Loucy (cell line): ENCODE data around the gene GRID1.

Experiments
- H2AFZ ChIP-seq: fragments of 200-600 bp; sonication (generic); 2 replicates; pipeline ENCODE4 v1.6.0; 2016; ENCODE audit warnings: antibody characterized with exemption, mild to moderate bottlenecking, low read length, moderate library complexity
- H3F3A ChIP-seq: fragments of 200-600 bp; 2 replicates; pipeline ENCODE4 v1.6.0; 2016; ENCODE audit warnings: antibody characterized with exemption, low read depth, mild to moderate bottlenecking
- H3K27me3 ChIP-seq: fragments of 200-600 bp; sonication (generic); 2 replicates; pipeline ENCODE4 v1.6.1; 2014; ENCODE audit warnings: low read length, mild to moderate bottlenecking; ENCODE audit not compliant: insufficient read depth, poor library complexity, severe bottlenecking
- H3K36me3 ChIP-seq: fragments of 200-600 bp; sonication (generic); 2 replicates; pipeline ENCODE4 v1.6.1; 2016; ENCODE audit warnings: low read length; ENCODE audit not compliant: insufficient read depth
- H3K4me1 ChIP-seq: fragments of 200-600 bp; sonication (generic); 2 replicates; pipeline ENCODE4 v1.5.1; 2014; ENCODE audit warnings: low read length, mild to moderate bottlenecking; ENCODE audit not compliant: insufficient read depth, poor library complexity, severe bottlenecking
- H3K4me2 ChIP-seq: fragments of 200-600 bp; sonication (generic); 2 replicates; pipeline ENCODE4 v1.6.0; 2014; ENCODE audit warnings: antibody characterized with exemption, low read length, low read depth, mild to moderate bottlenecking; ENCODE audit not compliant: poor library complexity, severe bottlenecking
- H3K4me3 ChIP-seq: fragments of 200-600 bp; sonication (generic); 2 replicates; pipeline ENCODE4 v1.5.1; 2014; ENCODE audit warnings: low read length, mild to moderate bottlenecking, mixed read lengths; ENCODE audit not compliant: poor library complexity, severe bottlenecking
- H3K79me2 ChIP-seq: fragments of 200-600 bp; sonication (generic); 2 replicates; pipeline ENCODE4 v1.6.1; 2014; ENCODE audit warnings: low read length; ENCODE audit not compliant: insufficient read depth
- H3K9ac ChIP-seq: fragments of 200-600 bp; sonication (generic); 2 replicates; pipeline ENCODE4 v1.6.0; 2014; ENCODE audit warnings: mild to moderate bottlenecking, low read depth, low read length, moderate library complexity; ENCODE audit not compliant: poor library complexity, severe bottlenecking
- H3K9me2 ChIP-seq: fragments of 200-600 bp; sonication (generic); replicated peaks from 2 replicates; pipeline ENCODE4 v1.6.1; 2016; ENCODE audit warnings: low read depth, low read length, mixed read lengths
- H3K9me3 ChIP-seq: fragments of 200-600 bp; sonication (generic); 2 replicates; pipeline ENCODE4 v1.6.1; 2014; ENCODE audit warnings: mild to moderate bottlenecking, antibody characterized with exemption, low read length, low read depth; ENCODE audit not compliant: insufficient read depth
- H4K20me1 ChIP-seq: fragments of 200-600 bp; sonication (generic); 2 replicates; pipeline ENCODE4 v1.6.0; 2014; ENCODE audit warnings: antibody characterized with exemption, low read length, mild to moderate bottlenecking; ENCODE audit not compliant: insufficient read depth, poor library complexity, severe bottlenecking
- EZH2phosphoT487 ChIP-seq: fragments of 200-600 bp; IDR thresholded peaks from 2 replicates; pipeline ENCODE4 v1.6.1; 2018; ENCODE audit warnings: antibody characterized with exemption, mild to moderate bottlenecking, moderate library complexity, borderline replicate concordance
- TF ChIP-seq, protein P1 (sequence below): fragments of 200-600 bp; sonication (generic); conservative IDR thresholded peaks from 2 replicates; pipeline ENCODE4 v1.5.1; 2014; ENCODE audit warnings: mild to moderate bottlenecking, antibody characterized with exemption, low read length

The GRID1 gene

DNA sequence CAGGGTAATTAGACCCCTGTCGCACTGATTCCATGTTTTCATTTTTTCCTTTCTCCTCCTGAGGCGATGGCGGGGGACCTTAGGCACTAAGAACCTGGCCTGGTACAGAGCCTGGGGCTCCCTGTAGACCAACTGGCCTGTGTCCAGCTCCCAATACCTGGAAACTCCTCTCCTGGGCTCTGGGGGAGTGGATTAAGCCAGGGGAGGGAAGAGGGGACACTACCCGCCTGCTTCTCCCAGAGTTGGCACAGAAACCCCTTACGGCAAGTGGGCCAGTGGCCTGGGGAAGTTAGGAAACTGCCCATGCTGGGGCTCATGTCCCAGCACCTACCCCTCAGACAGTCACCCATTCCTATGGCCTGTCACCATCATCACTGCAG, 121.6 kb downstream of the GRID1 start:
- H3K4me2 ChIP-seq = no peak overlapping the region
- H3K9ac ChIP-seq = no peak overlapping the region
- H3K36me3 ChIP-seq = no peaks in the 10 kb centered on the region
- H3K4me1 ChIP-seq = no peaks in the 10 kb centered on the region
- peaks cover 9% of the 10 kb centered on the region; the same call in 1 of the 2 replicates for H3K9me3 ChIP-seq
- no peak overlapping the region for H2AFZ ChIP-seq
- no peaks in the 10 kb centered on the region for H4K20me1 ChIP-seq
- H3K4me3 ChIP-seq = no peak overlapping the region
- H3K9me2 ChIP-seq = no peaks in the 10 kb centered on the region
- TF ChIP-seq, protein P1, sequence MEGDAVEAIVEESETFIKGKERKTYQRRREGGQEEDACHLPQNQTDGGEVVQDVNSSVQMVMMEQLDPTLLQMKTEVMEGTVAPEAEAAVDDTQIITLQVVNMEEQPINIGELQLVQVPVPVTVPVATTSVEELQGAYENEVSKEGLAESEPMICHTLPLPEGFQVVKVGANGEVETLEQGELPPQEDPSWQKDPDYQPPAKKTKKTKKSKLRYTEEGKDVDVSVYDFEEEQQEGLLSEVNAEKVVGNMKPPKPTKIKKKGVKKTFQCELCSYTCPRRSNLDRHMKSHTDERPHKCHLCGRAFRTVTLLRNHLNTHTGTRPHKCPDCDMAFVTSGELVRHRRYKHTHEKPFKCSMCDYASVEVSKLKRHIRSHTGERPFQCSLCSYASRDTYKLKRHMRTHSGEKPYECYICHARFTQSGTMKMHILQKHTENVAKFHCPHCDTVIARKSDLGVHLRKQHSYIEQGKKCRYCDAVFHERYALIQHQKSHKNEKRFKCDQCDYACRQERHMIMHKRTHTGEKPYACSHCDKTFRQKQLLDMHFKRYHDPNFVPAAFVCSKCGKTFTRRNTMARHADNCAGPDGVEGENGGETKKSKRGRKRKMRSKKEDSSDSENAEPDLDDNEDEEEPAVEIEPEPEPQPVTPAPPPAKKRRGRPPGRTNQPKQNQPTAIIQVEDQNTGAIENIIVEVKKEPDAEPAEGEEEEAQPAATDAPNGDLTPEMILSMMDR = no peak
- TF ChIP-seq EZH2phosphoT487 = no peak
- H3K79me2 ChIP-seq = no peaks in the 10 kb centered on the region
- no peaks in the 10 kb centered on the region for H3K27me3 ChIP-seq
- no peaks in the 10 kb centered on the region for H3F3A ChIP-seq

DNA sequence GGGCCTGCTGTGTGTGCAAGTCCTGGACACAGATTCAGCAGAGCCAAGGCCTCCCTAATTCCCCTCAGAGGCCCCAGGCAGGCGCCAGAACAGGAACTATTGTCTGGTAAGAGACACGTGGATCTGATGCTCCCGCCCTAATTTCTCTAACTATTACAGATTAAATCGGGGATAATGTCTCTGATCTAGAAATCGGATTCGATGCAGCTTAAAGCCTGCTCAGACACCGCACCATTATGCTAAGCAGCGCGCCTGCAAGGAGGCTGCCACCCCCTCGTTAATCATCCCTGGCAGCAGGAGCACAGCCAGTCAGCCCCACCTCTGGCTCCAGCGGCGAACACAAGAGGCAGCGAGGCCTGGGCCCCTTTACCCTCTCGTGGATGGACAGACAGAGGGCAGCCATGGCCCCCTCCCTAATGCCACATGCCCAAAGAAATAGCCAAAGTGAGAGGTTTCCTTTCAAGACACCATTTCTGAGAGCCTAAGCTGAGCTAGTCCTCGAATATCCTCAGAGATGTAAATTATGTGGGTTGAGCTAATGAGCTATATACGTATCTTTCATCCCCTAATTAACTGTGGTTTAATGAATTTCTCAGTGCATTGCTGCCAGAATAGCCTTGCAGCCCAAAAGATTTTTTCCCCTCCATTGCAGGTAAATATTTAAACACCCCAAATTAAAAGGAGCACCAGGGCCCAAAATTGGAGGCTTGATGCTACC, 122.1 kb downstream of the GRID1 start:
- H3K9me3 ChIP-seq = peaks cover 8% of the 10 kb centered on the region; the same call in 1 of the 2 replicates

DNA sequence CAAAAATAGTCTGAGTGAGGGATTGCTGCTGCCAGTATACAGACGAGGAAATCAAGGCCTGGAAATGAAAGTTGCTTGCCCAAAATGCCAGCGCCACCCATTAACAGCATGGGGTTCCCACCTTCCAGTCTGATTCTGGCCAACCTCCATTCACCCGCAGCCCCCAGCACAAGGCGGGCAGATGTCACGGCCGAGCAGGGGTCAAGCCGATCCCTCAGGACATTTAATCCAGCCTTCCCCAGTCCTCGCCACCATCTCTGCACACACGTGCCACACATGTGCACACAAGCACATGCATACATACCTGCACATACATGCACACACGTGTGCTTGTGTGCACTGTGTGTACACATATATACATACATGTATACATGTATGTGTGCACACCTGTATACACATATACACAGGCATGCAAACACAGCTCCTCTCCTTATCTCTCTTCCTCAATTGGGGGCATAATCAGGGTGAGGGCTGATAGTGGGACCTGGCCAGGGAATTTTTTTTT, 122.9 kb downstream of the GRID1 start:
- Histone ChIP-seq H3K4me3 (no peak overlapping the region), H4K20me1 (no peaks in the 10 kb centered on the region), H3K79me2 (no peaks in the 10 kb centered on the region), H3K4me2 (no peak overlapping the region), H3F3A (no peaks in the 10 kb centered on the region), H3K9me2 (no peaks in the 10 kb centered on the region), H2AFZ (no peak overlapping the region), H3K27me3 (no peaks in the 10 kb centered on the region), H3K9ac (no peak overlapping the region), H3K4me1 (no peaks in the 10 kb centered on the region), H3K36me3 (no peaks in the 10 kb centered on the region), H3K9me3 (peaks cover 4% of the 10 kb centered on the region; the same call in 1 of the 2 replicates)
- TF ChIP-seq, protein P1 = no peak
- TF ChIP-seq EZH2phosphoT487 = no peak

More for the DNA sequence above, 122.1 kb downstream of the GRID1 start:
- TF ChIP-seq, protein P1 = no peak
- no peak for TF ChIP-seq EZH2phosphoT487
- no peaks in the 10 kb centered on the region for H4K20me1 ChIP-seq
- no peak overlapping the region for H3K4me2 ChIP-seq
- H3K36me3 ChIP-seq = no peaks in the 10 kb centered on the region
- no peak overlapping the region for H3K9ac ChIP-seq
- H2AFZ ChIP-seq = no peak overlapping the region
- H3K9me2 ChIP-seq = no peaks in the 10 kb centered on the region
- H3K4me1 ChIP-seq = no peaks in the 10 kb centered on the region
- H3F3A ChIP-seq = no peaks in the 10 kb centered on the region
- H3K79me2 ChIP-seq = no peaks in the 10 kb centered on the region
- H3K4me3 ChIP-seq = no peak overlapping the region
- no peaks in the 10 kb centered on the region for H3K27me3 ChIP-seq
